GM21381 (cell line): ENCODE measurements around the gene KPNB1.
"Not testable (repeated sequence)": the region's sequence is repeated elsewhere in the genome, so short reads cannot be mapped to it uniquely, and the experiment has no call there.

Experiments
- ATAC-seq: cut with Tn5 transposase; IDR thresholded peaks from one replicate; pipeline ENCODE4 v1.9.1; 2021; ENCODE audit warnings: mild to moderate bottlenecking, moderate library complexity; ENCODE audit not compliant: unreplicated experiment

Gene KPNB1

DNA sequence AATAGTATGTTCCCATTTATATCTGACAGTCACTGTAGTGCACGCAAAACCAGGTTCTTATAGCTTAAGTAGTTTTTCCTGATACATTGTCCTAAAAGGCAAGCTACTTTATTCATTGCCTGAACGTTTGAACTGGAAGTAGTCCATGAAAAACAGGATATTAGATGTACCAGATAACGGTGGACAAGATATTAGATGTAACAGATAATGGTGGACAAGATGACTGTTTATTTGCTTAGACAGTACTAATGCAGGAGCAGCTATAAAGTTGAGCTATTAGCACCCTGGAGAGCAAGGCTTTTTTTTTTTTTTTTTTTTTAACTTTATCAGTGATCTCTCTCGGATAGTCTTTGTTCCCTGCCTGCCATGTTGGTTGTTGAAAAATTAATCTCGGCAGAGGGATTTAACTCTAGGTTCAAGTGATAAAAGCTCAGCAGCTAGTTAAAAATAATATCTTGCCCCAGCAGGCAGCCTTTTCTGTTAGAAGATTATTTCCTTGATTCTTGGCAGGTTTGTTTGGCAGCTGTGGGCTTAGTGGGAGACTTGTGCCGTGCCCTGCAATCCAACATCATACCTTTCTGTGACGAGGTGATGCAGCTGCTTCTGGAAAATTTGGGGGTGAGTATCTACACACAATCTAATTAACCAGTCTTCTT is 26.9 kb downstream of the KPNB1 start:
- no peak for ATAC-seq

DNA sequence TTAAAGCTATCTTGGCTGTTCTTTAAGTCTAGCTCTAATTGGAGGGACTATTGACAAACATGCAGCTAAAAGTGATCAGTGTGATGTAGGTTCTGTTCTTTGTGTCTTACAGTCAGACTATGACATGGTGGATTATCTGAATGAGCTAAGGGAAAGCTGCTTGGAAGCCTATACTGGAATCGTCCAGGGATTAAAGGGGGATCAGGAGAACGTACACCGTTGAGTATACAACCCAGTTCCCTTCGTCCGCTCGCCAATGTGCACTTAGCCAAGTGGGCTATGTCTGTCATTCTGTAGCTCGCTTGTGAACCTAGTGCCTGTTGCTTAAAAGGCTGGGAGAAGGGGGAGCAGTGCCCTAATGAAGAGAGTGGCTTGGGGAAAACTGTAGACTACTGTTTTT is 28.5 kb downstream of the KPNB1 start:
- ATAC-seq, result no peak

DNA sequence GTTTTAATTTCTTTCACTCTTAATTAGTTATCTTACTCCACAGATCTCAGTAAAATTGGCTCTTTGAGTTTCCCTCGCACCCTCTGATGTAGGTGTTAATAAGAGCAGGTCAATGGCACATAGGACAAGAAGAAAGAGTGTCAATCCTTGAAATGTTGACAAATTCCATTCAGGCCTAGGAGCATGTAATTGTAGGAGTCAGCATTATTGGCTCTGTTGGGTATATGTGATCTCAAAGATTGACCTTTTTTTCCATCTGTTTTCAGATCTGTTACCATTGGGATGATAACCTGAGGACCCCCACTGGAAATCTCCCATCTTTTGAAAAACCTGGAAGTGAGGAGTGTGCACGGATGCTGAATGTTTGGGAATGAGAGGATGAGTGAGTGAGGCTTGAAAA is 32.4 kb downstream of the KPNB1 start:
- no peak for ATAC-seq

DNA sequence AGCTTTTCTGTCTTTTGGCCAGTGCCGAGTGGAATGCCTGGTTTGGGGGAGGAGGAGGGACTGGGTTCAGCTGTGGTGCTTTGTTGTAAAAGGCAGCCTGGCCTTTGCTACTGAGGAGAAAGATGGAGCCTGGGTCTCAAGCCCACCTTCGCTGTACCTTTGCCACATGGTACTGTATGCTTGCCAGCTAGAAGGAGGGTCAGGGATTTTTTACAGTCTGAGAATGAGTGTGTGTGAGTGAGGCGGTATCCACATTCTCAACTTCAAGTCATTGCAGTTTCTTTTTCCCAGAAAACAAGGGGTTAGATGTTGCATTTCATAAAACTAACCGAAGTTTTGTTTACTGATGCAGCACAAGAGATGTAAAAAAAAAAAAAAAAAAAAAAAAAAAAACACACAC is 33.0 kb downstream of the KPNB1 start:
- not testable (repeated sequence) for ATAC-seq

DNA sequence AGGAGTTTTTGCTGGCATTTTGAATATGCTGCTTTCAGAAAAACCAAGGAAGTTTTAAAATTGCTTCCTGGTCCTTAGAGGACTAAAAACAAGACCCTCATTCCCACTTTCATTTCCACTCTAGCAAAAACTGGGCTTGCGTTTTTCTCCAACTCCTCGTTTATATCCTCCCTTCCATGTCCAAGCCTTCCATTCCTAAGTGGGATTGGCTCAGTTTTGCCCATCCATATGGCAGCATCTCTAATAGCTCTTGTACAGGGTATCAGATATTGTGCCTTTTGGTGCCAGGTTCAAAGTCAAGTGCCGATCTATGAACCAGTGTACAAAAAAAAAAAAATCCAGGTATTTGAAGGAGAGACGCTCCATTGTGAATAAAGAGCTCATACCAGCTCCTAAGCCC is 34.3 kb downstream of the KPNB1 start:
- no peak for ATAC-seq

DNA sequence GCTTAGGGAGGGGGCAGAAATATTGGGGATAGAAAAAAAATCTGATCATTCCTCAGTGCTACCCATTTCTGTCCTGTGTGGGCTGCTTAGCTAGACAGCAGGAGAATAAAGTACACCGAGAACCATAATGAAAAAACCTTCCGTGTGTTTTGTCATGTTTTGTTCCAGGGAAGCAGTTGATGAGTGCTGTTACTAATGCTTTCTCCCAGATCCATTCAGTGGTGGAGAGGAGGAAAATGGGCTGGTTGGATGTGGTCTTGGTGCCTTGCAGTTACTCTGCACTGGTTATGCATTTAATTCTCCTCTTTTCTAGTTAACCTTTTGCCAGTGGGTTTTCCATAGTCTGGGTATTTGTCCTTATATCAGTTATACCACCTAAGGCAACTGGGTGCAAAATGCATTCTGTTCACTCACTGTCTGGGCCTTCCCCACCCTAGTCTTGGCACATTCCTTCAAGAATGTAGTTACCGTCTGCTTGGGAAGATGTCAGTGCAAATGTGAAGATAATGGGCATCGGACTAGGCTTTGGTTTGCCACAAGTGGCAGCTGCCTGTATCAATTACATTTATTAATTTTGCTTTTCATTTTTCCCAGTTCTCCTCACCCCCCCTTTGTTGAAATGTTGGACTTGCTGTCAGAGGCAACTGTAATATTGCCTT is 34.9 kb downstream of the KPNB1 start:
- no peak for ATAC-seq

DNA sequence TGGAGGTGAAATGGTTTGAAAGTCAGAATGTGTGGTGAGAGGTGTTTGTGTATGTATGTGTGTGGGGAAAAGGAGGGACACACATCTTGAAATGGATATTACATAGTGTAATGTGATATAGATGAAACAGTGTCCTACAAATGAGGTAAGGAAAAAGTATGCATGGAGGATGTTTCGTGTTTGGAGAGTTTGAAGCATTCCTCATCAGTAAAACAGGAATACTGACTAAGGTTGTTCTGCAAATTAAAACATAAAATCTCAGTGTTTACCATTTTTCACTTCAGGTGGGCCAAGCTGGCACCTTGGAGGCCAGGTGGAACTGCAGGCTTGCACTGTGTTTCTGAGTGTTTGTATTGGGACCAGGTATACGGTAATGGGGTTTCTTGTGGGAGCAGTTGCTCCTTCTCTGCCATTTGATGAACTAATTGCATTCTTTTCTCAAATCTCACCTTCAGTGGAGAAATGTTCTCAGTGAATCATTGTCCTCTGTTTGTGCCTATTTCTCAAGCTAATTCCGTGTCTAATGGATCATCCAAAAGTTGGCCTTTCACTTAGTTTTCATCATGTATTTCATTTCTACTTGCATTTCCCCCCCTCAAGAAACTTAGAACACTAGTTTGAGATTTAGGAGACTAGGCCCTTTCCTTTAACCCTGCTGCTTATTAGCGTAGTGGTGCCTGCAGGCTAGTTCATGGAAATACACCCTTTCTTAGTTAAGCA is 36.0 kb downstream of the KPNB1 start:
- no peak for ATAC-seq

DNA sequence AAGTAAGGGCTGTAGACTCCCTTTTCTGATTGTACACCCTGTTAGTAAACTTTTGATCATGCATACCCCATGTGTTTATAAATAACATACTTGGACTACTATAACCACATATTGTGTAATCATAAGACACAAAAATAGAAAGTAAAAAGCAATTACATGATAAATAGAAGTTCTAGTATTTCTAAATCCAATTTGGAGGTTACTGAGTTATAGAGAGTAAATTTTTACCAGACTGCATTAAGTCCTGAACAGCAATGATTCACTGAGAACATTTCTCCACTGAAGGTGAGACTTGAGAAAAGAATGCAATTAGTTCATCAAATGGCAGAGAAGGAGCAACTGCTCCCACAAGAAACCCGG is 36.5 kb downstream of the KPNB1 start:
- ATAC-seq, result no peak

DNA sequence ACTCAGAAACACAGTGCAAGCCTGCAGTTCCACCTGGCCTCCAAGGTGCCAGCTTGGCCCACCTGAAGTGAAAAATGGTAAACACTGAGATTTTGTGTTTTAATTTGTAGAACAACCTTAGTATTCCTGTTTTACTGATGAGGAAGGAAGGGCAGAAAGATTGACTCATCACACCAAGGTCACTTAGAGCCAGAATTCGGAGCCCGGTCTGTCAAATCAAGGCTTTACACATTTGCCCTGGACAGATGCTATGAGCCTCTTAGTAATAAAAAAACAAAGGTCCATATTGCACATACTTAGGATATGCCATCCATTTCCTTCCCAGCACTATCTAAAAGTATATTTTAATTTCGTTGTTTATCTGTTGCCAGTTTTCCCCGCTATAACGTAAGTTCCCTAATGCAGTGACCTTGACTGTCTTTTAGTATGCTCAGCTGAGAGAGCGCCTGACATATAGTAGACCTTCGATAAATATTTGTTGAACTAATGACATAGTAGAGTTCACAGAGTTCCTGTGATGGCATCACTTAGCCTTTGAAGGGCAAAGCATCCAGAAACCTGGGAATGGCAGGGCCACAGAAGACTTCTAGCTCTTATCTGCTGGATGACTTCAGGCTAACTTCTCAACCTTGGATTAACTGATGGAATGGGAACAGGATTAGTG is 37.1 kb downstream of the KPNB1 start:
- no peak for ATAC-seq

DNA sequence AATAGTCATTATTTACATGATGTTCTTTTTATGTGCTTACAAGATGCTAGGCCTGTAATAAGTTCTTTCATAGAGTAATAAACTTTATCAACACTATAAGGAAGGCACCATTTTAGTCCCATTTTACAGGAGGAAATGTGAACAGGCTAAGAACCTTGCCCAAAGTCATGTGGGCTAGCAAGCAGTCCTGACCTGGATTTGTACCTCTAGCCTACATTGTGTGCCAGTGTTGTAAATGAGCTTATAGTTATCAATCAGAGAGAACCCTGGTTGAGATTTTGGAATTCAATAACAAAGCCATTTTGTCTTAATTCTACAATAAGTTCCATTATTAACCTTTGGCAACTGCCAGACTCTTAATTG is 37.6 kb downstream of the KPNB1 start:
- ATAC-seq, result no peak

DNA sequence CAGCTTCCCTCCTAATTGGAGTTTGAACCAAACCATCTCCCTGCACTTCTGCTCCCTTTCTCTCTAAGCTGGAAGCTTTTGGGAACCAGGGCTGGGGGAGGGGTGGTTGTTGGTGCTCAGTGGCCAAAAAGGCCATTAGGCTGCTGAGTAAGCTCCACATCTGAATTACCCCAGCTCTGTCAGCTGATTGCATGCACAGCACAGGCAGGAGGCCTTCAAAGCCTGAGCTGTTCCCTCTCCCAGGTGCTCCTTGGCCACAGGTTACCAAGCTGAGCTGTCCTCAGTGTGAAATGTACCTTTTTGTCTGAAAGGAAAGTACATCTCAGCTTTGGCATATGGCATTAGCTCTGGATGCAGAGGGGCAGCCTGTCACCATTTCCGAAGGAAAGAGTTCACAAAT is 38.0 kb downstream of the KPNB1 start:
- no peak for ATAC-seq

DNA sequence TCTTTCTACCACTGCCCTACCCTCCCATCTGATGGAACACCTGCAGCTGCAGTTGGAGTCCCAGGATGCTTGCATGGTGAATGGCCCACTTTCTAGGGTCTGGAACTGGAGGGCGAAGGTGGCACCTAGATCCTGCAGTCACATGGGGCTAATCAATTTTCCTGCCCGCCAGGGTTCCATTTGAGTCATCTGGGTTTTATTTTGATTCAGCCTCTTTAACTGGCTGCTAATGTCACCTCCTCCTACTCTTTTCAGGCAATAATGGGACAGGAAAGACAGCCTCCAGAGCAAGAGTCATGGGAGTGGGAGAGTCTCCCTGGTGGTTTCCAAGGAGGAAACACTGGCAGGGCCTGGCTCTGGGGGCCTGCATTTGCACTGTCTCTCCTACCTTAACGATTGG is 40.4 kb downstream of the KPNB1 start:
- ATAC-seq, result no peak

DNA sequence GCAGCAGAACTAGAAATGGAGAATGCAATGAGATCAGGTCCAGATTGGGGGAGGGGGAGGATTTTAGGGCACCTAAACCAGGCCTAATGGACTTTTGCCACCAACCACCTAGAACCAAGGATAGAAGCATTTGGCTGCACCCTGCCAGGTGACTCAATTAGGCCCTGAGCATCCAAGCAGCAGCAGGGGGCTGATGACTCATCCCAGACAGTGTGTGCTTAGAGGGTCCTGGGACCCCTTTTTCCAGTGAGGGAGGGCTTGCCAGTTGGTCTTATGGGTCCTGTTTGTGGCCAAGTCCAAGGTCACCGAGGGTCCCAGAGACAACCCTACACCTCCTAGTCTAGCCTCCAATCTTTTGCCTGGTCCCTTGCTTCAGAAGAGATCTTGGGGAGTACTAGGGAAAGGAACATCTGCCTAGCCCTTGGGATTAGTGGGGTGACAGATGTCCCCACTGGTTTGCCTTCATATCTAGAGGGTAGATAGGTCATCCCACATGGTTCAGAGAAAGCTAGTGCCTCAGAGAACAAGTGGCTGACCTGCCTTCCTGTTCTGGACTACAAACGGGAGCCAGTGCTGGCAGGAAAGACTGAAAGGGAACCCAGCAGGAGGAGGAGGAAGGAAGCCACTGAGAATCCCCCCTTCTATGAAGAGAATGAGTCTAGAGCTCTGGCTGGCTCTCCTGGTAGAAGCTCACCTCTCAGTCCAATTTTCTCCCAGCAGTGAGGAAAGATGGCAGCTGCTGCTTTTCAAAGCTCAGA is 42.6 kb downstream of the KPNB1 start:
- ATAC-seq, result no peak

DNA sequence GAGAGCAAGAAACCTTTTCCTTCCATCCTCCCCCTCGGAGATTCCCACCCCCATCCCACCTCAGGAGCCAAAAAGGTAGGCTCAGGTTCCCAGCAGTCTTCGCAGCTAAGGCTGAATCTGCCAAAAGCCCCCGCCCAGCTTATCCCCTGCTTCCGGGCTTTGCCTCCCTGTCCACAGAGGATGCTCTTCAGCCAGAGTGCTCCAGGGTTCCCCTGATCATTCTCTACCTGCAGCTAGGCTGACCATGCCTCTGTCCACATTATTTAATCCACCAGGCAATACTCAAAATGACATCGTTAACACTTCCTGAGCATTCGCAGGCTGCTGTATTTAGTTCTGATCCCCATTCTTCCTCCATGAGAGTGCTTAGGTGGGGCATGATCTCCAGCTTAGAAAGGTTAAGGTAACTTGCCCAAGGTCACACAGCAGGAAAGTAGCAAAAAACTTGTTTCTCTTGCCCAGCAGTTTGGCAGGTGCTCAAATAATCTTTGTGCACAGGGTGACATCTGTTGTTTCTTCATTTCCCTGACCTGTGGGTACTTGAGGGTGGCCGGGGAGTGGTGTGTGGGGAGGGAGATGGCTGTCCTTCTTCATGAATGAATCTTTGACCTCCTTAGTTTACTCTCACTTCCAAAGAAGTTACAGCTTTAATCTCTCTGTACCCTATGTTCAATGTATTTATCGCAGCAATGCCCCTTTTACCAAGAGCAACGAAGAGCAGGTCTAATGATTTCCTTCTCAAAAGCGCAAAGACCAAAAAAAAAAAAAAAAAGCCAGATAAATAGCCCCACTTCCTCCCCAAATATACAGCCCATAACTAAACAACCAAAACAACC is 43.4 kb downstream of the KPNB1 start:
- ATAC-seq, result no peak

DNA sequence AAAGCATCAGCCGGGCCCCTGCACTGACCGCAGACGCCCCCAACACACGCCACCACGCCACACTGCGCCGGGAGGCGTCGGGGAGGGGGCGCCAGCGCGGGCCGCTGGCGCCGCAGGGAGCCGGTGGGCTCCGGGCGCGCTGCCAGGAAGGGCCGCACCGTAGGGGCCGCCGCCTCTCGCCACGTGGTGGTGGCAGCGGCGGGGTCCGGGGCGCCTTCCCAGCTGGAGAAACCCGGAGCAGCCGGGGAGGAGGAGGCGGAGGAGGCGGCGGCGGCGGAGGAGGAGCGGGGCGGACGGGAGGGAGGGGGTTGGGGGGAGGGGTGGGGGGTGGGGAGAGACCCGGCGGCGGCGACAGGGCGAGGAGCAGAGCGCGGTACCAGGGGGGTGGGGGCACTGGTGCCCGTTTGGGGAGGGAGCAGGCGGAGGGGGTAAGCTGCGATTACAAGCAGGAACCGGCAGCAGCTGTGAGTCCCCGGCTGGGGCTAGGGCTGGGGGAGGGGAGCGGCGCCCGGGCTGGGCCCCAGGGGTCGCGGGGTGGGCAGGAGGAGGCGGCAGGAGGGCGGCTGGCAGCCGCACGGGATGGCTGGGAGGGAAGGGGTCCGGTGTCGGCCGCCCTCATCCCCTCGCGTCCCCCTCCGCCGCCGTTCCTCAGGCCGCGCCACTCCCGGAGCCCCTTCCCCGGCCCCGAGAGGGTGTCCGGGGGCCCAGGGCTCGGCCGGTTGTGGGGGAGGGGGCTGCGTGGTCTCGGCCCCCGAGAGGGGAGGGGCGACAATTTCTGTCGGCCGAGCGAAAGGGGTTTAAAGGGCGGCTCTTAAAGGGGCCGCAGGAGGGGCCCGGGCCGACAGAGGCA is 44.2 kb downstream of the KPNB1 start, which contains the start of gene TBKBP1:
TSS of gene TBKBP1 (plus strand) at position 431 of the 850 bp plus-strand sequence. CDS start 1,952 bp downstream, outside the sequence.
- no peak for ATAC-seq

DNA sequence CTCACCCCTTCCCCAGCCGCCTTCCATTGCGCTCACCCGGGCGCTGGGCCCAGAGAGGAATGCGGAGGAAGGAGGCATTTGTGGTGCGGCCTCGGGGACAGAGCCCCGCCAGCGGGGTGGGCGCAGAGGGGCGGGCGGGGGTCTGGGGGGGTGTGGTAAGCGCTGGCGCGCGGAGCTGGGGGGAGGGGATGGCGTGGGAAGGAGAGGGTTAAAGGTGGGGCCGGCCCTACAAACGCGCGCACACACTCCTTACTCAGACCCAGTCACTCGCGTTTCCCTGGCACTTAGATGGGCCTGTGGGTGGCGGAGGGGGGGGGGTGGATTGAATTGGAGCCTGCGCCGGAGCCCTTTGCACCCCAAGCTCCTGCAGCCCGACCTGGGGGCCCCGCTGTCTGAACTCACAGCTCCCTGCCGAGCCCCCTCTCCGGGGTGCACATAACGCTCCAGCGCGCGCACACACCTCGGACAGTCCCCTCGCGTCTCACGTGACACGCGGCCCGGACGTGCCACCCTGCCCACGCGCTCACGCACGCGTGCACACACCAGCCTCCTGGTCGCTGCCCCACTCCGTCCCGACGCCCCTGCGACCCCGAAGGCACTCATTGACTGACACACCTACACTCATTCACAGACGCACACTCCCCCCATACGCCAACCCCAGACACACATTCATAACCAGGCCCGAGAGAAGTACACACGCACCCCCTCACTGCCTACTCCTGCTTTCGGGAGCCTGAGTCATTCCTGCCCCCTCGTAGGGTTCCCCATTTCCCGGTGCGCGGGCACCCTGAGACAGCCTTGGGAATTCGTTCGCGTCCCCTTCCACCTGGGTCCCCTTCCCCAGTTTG is 45.1 kb downstream of the KPNB1 start:
- no peak for ATAC-seq

DNA sequence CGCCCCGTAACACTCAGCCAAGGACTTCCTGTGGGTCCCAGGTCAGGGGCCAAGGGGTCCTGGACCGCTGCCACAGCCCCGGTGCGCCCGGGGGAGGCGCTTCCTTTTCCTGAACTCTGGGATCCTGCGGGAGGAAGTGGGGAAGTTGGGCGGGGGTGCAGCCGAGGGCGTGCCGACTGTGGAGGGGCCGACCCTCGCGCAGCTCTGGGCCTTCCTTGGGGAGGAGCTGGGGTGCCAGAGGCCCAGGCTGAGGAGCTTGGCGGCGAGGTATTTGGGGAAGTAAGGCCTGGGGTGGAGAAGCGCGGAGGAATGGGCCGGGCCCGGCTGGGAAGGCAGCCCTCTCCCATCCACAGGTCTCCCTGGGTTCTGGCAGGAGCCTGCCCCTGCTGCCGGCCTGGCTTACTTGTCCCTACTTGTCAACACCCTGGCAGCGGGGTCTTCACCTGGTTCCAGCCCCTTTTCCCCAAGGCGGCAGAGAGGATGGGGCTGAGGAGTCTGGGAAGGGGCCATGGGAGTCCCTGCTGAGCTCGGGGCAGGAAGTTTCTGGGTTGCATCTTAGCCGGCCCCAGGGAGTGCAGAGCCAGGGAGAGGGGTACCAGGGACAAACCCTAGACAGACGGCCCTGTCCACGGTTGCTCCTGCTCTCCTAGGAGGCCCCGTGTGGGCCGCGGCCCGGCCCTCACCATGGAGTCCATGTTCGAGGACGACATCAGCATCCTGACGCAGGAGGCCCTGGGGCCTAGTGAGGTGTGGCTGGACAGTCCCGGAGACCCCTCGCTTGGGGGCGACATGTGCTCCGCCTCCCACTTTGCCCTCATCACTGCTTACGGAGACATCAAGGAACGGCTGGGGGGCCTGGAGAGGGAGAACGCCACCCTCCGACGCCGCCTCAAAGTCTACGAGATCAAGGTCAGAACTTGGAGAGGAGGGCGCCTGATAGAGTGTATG is 46.0 kb downstream of the KPNB1 start:
- no peak for ATAC-seq
